ENCODE measurements around the gene ALB. TPM values are rescaled to one million over a fixed set of nuclear protein-coding genes. Genes with fewer than 3 reads are reported as not detected.

Gene ALB
- total RNA-seq, 1 donor from 2014 or later = not detected

DNA sequence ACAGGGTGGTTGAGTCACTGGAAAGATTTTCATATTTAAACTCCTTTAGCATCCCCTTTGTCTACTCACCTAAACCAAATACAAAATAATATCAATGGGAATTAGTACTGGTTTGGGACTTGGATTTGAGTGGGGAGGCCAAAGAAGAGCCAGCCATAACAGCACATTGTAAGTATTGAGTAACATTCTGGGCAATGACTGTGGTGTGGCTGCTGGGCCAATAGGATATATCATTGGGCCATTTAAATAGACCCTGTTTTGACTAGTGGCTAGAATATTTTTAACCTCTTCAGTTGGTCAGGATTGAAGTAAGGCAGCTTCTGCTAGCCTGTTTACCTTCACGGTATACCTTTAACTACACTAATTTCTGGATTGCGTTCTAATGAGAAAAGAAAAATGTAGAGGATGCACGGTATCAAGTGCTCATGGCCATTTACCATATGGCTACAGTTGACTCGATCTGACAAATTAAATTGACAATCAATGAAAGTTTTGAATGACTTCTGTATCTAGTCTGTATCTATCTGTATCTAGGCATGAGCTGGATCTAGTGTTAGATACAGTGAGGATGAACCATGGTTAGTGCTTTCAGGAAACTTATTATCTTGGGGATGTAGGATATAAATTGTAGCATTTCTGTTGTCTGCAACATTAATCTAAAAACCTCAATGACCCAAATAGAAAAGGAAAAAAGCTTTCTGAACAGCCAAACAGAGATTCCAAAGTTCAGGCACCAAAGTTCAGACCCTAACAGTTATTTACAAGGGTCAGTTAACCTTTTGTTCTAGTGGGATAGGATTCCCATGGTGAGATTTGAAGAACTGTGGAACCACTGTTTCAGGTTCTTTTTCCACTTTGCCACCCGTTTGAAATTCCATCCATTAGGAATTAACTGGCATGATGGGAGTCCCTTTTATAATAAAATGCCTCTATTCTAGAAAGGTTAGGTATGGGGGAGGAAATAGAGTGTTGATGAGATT, 6.8 kb upstream of the ALB start:
- no peaks in the 10 kb centered on the region for H3K9me3 Mint-ChIP-seq (ENCODE audit: low read depth)
- DNase-seq (ENCODE audit: low spot score) = no peak

DNA sequence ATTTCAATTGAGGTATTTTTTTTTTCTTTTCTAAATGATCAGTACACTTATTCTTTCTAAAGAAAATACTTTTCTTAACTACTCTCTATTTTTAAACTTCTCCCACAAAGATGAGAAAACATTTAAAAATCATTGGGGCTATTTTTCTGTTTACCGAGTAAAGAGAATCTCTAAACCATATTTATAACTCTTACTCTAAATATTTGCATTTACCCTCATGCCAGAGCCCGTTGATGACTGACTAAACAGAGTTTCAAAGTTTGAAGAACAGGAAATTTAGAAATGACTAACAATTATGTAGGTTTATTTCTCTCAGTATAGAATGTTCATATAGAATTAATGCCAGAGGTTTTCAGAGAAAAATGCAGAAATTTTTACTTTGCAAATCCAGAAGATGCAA, 2.7 kb upstream of the ALB start:
- H3K9me3 Mint-ChIP-seq (ENCODE audit: low read depth) = no peaks in the 10 kb centered on the region
- H3K36me3 Mint-ChIP-seq (ENCODE audit: low read depth) = no peaks in the 10 kb centered on the region
- no peaks in the 10 kb centered on the region for H3K4me1 Mint-ChIP-seq (ENCODE audit: low read depth)
- TF ChIP-seq, protein P1, sequence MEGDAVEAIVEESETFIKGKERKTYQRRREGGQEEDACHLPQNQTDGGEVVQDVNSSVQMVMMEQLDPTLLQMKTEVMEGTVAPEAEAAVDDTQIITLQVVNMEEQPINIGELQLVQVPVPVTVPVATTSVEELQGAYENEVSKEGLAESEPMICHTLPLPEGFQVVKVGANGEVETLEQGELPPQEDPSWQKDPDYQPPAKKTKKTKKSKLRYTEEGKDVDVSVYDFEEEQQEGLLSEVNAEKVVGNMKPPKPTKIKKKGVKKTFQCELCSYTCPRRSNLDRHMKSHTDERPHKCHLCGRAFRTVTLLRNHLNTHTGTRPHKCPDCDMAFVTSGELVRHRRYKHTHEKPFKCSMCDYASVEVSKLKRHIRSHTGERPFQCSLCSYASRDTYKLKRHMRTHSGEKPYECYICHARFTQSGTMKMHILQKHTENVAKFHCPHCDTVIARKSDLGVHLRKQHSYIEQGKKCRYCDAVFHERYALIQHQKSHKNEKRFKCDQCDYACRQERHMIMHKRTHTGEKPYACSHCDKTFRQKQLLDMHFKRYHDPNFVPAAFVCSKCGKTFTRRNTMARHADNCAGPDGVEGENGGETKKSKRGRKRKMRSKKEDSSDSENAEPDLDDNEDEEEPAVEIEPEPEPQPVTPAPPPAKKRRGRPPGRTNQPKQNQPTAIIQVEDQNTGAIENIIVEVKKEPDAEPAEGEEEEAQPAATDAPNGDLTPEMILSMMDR (IDR thresholded peaks at IDR 0.05) = no peak
- H3K4me3 Mint-ChIP-seq (ENCODE audit: unreplicated experiment) = no peak overlapping the region
- H3K27me3 Mint-ChIP-seq (ENCODE audit: low read depth) = peaks cover 29% of the 10 kb centered on the region
- no peak for DNase-seq (ENCODE audit: low spot score)
- no peak overlapping the region for H3K27ac Mint-ChIP-seq (ENCODE audit: unreplicated experiment)

More for the DNA sequence above, 6.8 kb upstream of the ALB start:
- TF ChIP-seq, protein P1 (IDR thresholded peaks at IDR 0.05) = no peak
- H3K36me3 Mint-ChIP-seq (ENCODE audit: low read depth) = no peaks in the 10 kb centered on the region
- no peak overlapping the region for H3K4me3 Mint-ChIP-seq (ENCODE audit: unreplicated experiment)
- no peaks in the 10 kb centered on the region for H3K4me1 Mint-ChIP-seq (ENCODE audit: low read depth)
- H3K27ac Mint-ChIP-seq (ENCODE audit: unreplicated experiment) = no peak overlapping the region
- peaks cover 31% of the 10 kb centered on the region for H3K27me3 Mint-ChIP-seq (ENCODE audit: low read depth)

DNA sequence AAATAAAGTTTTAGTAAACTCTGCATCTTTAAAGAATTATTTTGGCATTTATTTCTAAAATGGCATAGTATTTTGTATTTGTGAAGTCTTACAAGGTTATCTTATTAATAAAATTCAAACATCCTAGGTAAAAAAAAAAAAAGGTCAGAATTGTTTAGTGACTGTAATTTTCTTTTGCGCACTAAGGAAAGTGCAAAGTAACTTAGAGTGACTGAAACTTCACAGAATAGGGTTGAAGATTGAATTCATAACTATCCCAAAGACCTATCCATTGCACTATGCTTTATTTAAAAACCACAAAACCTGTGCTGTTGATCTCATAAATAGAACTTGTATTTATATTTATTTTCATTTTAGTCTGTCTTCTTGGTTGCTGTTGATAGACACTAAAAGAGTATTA, 370 bp downstream of the ALB start:
- Mint-ChIP-seq H3K36me3 (ENCODE audit: low read depth) (no peaks in the 10 kb centered on the region), H3K4me3 (ENCODE audit: unreplicated experiment) (no peak overlapping the region), H3K4me1 (ENCODE audit: low read depth) (no peaks in the 10 kb centered on the region), H3K27ac (ENCODE audit: unreplicated experiment) (no peak overlapping the region), H3K9me3 (ENCODE audit: low read depth) (peaks cover 4% of the 10 kb centered on the region), H3K27me3 (ENCODE audit: low read depth) (peaks cover 15% of the 10 kb centered on the region)
- no peak for DNase-seq (ENCODE audit: low spot score)
- TF ChIP-seq, protein P1 (IDR thresholded peaks at IDR 0.05) = no peak

DNA sequence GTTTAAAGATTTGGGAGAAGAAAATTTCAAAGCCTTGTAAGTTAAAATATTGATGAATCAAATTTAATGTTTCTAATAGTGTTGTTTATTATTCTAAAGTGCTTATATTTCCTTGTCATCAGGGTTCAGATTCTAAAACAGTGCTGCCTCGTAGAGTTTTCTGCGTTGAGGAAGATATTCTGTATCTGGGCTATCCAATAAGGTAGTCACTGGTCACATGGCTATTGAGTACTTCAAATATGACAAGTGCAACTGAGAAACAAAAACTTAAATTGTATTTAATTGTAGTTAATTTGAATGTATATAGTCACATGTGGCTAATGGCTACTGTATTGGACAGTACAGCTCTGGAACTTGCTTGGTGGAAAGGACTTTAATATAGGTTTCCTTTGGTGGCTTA, 1.1 kb downstream of the ALB start:
- no peak for DNase-seq (ENCODE audit: low spot score)
- H3K9me3 Mint-ChIP-seq (ENCODE audit: low read depth) = peaks cover 4% of the 10 kb centered on the region

DNA sequence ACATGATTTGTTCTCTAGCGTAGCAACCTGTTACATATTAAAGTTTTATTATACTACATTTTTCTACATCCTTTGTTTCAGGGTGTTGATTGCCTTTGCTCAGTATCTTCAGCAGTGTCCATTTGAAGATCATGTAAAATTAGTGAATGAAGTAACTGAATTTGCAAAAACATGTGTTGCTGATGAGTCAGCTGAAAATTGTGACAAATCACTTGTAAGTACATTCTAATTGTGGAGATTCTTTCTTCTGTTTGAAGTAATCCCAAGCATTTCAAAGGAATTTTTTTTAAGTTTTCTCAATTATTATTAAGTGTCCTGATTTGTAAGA, 2.4 kb downstream of the ALB start:
- H3K36me3 Mint-ChIP-seq (ENCODE audit: low read depth) = no peaks in the 10 kb centered on the region
- no peak overlapping the region for H3K27ac Mint-ChIP-seq (ENCODE audit: unreplicated experiment)
- no peaks in the 10 kb centered on the region for H3K4me1 Mint-ChIP-seq (ENCODE audit: low read depth)
- H3K4me3 Mint-ChIP-seq (ENCODE audit: unreplicated experiment) = no peak overlapping the region
- TF ChIP-seq, protein P1 (IDR thresholded peaks at IDR 0.05) = no peak
- DNase-seq (ENCODE audit: low spot score) = no peak
- H3K9me3 Mint-ChIP-seq (ENCODE audit: low read depth) = peaks cover 4% of the 10 kb centered on the region
- peaks cover 23% of the 10 kb centered on the region for H3K27me3 Mint-ChIP-seq (ENCODE audit: low read depth)

More for the DNA sequence above, 1.1 kb downstream of the ALB start:
- Mint-ChIP-seq H3K4me3 (ENCODE audit: unreplicated experiment) (no peak overlapping the region), H3K27ac (ENCODE audit: unreplicated experiment) (no peak overlapping the region), H3K27me3 (ENCODE audit: low read depth) (peaks cover 19% of the 10 kb centered on the region), H3K4me1 (ENCODE audit: low read depth) (no peaks in the 10 kb centered on the region), H3K36me3 (ENCODE audit: low read depth) (no peaks in the 10 kb centered on the region)
- TF ChIP-seq, protein P1 (IDR thresholded peaks at IDR 0.05) = no peak
